Body of pancreas (tissue), 4 donors: ENCODE results near the gene VPS35L. TPM values are rescaled to one million over a fixed set of nuclear protein-coding genes. Genes with fewer than 3 reads are reported as not detected.

Experiments used
- ATAC-seq: fragments of 150-250 bp; one replicate; pipeline ENCODE4 v1.9.1; 2016
- DNase-seq, 4 donors: peaks; one replicate each; pipeline ENCODE4 v3.0.0-alpha.2; 2019
- H3K27ac ChIP-seq, 4 donors: fragments of 200-600 bp; sonication (generic); 1 replicate in 3 of 4; 2 replicates in 1 of 4; pipeline versions ENCODE4 v1.5.1 to v1.6.1; 2016 to 2019; ENCODE audit warnings: mild to moderate bottlenecking in 1 of 4, mixed read lengths in 1 of 4, moderate library complexity in 1 of 4
- H3K27me3 ChIP-seq, 2 donors: fragments of 200-600 bp; sonication (generic); one replicate each; pipeline ENCODE4 v1.6.0; 2016; ENCODE audit warnings: mild to moderate bottlenecking in 1 of 2
- H3K36me3 ChIP-seq, 2 donors: fragments of 200-600 bp; sonication (generic); replicated peaks in 1 of 2; 2 replicates each; pipeline ENCODE4 v1.5.1; 2016; ENCODE audit warnings: low read depth in 2 of 2; ENCODE audit not compliant: insufficient read depth in 1 of 2
- H3K4me1 ChIP-seq: fragments of 200-600 bp; sonication (generic); one replicate; pipeline ENCODE4 v1.6.0; 2016
- H3K4me3 ChIP-seq, 2 donors: fragments of 200-600 bp; sonication (generic); 1 replicate in 1 of 2; 2 replicates in 1 of 2; pipeline ENCODE4 v1.5.1; 2016 to 2019
- H3K9me3 ChIP-seq, 3 donors: fragments of 200-600 bp; sonication (generic); 1 replicate in 2 of 3; 2 replicates in 1 of 3; pipeline ENCODE4 v1.5.1; 2016
- CTCF ChIP-seq, 7 experiments: fragments of 450-650 bp in 4 of 7; fragments of 200-600 bp in 3 of 7; sonication (generic) in 3 of 7; IDR thresholded peaks; one replicate each; pipeline ENCODE4 v1.5.1; 2016 to 2019; ENCODE audit warnings: antibody characterized with exemption in 7 of 7
- POLR2A ChIP-seq, 3 donors: fragments of 450-650 bp; IDR thresholded peaks; one replicate each; pipeline ENCODE4 v1.6.1; 2016; ENCODE audit warnings: antibody characterized with exemption in 3 of 3, mild to moderate bottlenecking in 2 of 3
- WGBS, 2 donors: methylation state at CpG; one replicate each; pipeline ENCODE4 v1.1.5; 2017; 5-methylcytosine and 5-hydroxymethylcytosine counted together
- intact Hi-C: fragments of 100-400 bp; cut with DNase I; formaldehyde crosslinking; loops from one replicate; pipeline ENCODE4 v1.15.1; 2023
- total RNA-seq, 2 donors: library from RNA; depleted of rRNA; stranded (reverse); fragments of >200 nt; gene quantifications; one replicate each; pipeline ENCODE4 v1.1.0, GENCODE V29; 2016

Gene VPS35L
- total RNA-seq, 2 donors from 2014 or later, result 25.4 to 31.6 TPM

DNA sequence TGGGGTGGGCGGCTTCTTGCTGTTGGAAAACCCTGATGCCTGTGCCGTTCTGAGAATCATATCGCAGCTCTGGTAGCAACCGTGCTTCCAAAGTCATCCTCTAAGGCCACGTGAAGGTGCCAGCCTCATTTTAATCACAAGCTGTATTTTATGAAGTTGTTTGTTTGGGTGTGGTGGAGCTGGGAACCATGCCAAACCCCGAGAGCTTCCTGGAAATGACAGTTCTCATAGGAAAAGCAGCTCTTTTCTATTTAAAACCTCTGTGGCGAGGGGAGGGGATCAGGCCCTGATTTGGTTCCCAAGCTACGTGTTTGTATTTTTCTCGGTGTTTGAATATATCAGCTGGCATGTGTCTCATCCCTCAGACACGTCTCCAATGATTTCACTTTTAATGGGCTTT is 140.8 kb downstream of the VPS35L start:
- Histone ChIP-seq H3K27ac (peak overlapping the region; percentile 17 to 80 (median 60)), H3K36me3 (no peaks in the 10 kb centered on the region), H3K9me3 (no peaks in the 10 kb centered on the region), H3K27me3 (no peaks in the 10 kb centered on the region), H3K4me1 (peaks cover 42% of the 10 kb centered on the region), H3K4me3 (no peak overlapping the region)
- TF ChIP-seq CTCF (IDR thresholded peaks at IDR 0.05) (no peak), POLR2A (IDR thresholded peaks at IDR 0.05) (no peak)
- 25 to 37% methylated on average over 9 to 10 of the region's 10 CpGs for WGBS, 2 donors
- DNase-seq, result peak; percentile 67 to 76 (median 74)
- peak; percentile 36 for ATAC-seq
- intact Hi-C loops, result no loop called here

- TF ChIP-seq CTCF (IDR thresholded peaks at IDR 0.05), result no peak
- no peak for TF ChIP-seq POLR2A (IDR thresholded peaks at IDR 0.05)
- intact Hi-C loops, result no loop called here
- DNase-seq, result peak in 1 of 4 donors; percentile 38
- no peaks in the 10 kb centered on the region for H3K9me3 ChIP-seq
- no peak overlapping the region for H3K4me3 ChIP-seq
- no peak for ATAC-seq
- peaks cover 42% of the 10 kb centered on the region for H3K4me1 ChIP-seq
- H3K27ac ChIP-seq, result peak overlapping the region; percentile 17 to 80 (median 60)
- no peaks in the 10 kb centered on the region for H3K36me3 ChIP-seq
- no peaks in the 10 kb centered on the region for H3K27me3 ChIP-seq
- WGBS, 2 donors, result 94 to 97% methylated on average over 13 to 15 of the region's 15 CpGs
Measured at GRCh38 chr16:19696961-19697360, 141.5 kb downstream of the VPS35L start.

DNA sequence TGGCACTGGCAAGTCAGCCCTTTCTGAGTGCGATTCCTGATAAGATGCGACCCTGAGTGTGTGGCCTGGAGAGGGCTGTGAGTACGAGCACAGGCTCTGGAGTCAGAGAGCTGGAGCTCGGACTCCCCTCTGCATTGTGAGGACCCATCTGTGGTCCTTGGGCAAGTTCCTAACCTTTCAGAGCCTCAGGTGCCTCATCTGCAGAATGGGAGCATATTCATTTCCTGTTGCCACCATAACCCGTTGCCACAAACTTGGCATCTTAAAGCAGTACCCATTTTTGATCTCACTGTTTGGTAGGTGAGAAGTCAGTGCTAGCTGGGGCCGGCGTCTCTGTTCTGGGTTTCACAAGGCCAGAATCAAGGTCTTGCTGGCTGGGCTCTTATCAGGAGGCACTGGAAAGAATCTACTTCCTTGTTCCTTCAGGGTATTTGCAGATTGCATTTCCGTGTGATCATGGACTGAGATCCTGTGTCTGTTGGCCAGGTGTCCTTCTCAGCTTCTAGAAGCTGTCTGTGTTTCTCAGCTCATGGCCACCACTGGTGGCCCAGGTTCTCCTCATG is 142.3 kb downstream of the VPS35L start:
- peaks cover 42% of the 10 kb centered on the region for H3K4me1 ChIP-seq

DNA sequence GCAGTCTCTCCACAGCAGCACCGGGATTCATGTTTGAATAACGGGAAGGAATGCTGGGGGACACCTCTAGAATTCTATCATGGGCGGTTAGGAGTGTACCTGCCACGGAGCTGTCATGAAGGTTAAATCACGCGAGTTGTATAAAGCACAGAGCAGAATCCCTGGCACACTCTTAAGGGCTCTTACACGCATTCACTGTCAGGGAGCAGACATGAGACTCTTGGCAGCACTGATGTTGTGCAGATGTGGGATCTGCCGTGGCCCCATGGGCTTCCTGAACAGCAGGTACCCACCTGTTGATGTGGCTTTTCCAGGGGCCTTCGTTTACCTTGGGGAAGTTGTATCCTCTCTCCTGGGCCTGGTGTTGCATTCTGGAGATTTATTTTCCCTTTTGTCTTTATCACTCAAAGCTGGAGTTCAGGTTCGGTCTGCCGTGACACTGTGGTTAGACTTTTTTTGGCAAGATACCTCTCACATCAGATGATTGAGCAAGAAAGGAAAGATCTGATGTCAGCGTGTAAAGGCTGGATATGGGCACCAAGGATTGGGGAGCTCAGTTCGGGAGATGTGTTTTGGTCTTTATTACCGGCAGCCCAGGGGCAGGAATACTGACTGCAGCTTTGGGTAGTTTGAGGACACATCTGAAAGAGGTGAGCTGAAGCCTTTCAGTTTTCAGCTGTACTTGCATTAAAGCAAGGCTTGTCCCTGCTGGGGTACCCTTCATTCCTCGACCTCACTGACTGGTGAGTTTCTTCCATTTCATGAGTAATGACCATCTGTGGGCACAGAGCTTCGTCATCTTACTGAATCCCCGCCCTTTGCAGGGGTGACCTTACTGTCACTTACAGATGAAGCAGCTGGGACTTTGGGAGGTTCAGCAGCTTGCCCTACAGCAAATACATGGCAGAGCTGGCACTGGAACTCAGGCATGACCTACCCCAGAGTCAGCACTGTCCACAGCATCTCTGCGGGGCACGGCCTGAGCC is 143.3 kb downstream of the VPS35L start:
- Histone ChIP-seq H3K4me1 (peaks cover 42% of the 10 kb centered on the region), H3K36me3 (no peaks in the 10 kb centered on the region), H3K27ac (peak overlapping the region in 3 of 4 donors; percentile 50 to 80 (median 71)), H3K27me3 (no peaks in the 10 kb centered on the region), H3K4me3 (no peak overlapping the region), H3K9me3 (no peaks in the 10 kb centered on the region)
- TF ChIP-seq POLR2A (IDR thresholded peaks at IDR 0.05) (no peak), CTCF (IDR thresholded peaks at IDR 0.05) (no peak)
- 80 to 83% methylated on average over 17 to 19 of the region's 19 CpGs for WGBS, 2 donors
- intact Hi-C loops, result no loop called here
- DNase-seq, result no peak
- ATAC-seq, result no peak

More for the DNA sequence above, 142.3 kb downstream of the VPS35L start:
- DNase-seq, result peak; percentile 52 to 82 (median 71)
- no peaks in the 10 kb centered on the region for H3K9me3 ChIP-seq
- H3K27me3 ChIP-seq, result no peaks in the 10 kb centered on the region
- intact Hi-C loops, result no loop called here
- H3K27ac ChIP-seq, result peak overlapping the region; percentile 13 to 80 (median 60)
- H3K36me3 ChIP-seq, result no peaks in the 10 kb centered on the region
- ATAC-seq, result peak; percentile 85
- no peak for TF ChIP-seq CTCF (IDR thresholded peaks at IDR 0.05)
- no peak for TF ChIP-seq POLR2A (IDR thresholded peaks at IDR 0.05)
- no peak overlapping the region for H3K4me3 ChIP-seq
- WGBS, 2 donors, result 21 to 45% methylated on average over 6 to 8 of the region's 8 CpGs
